Measurements from ENCODE around the gene GLCCI1.
A peak's percentile ranks its signal among the peaks of the same experiment; 100 is the strongest.

The GLCCI1 gene

DNA sequence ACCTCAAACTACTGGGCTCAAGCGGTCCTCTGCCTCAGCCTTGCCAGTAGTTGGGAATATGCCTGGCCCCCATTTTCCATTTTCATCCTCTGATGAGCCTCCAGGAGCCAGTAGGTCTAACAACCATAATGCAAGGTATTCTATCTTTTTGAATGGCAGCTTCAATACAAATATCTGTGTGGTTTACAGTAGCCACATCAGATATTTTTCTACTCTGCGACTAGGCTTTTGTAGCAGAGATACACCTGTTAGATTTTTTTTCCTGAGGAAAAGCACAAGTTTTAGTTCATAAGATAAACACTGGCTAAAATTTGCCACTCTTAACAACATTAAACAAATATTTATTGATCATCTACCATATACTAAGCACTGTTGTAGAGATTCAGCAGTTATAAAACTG, 3.9 kb upstream of the GLCCI1 start:
- DNase-seq, result no peak

DNA sequence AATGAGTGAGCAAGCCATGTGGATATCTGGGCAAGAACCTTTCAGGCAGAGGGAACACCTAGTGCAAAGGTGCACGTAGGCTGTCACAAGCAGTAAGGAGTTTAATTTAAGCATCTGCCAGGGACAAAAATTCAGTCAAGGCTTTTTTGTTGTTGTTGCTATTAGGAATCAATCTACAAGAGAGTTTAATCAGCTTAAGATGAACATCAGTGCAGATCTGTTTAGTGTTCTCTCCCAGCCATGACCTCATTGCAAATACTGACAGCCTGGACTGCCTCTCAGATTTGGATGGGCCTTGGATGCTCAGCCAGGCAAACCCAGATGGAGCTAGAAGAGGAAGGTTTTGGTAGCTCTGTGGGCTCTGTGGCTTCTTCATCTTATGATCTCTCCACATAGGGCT, 3.3 kb upstream of the GLCCI1 start:
- DNase-seq, result no peak

DNA sequence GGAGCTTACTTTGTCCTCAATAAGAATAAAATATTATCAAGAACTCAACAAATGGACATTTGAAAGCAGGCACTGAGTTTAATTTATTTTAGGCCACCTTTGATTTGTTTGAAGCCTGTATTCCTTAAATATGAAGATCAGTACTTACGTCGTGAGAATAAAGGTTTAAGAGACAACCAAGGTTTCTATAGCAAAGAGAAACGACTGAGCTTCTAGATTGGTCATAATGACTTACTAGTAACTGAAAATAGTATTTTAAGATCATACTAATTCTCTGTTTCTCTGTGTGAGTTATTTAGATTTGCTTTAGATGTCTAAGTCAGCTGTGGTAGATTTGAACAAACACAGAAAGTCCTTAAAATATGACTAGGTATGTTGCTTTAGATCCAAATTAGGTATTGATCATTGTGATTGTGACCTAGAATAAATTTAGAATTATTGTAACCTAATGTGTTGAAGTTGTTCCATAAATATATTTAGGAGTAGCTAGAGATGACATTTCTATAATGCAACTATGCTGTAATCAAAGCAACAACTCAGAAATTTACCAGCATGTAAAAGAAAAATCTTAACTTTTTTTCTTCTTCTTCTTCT, 2.4 kb upstream of the GLCCI1 start:
- DNase-seq, result no peak

DNA sequence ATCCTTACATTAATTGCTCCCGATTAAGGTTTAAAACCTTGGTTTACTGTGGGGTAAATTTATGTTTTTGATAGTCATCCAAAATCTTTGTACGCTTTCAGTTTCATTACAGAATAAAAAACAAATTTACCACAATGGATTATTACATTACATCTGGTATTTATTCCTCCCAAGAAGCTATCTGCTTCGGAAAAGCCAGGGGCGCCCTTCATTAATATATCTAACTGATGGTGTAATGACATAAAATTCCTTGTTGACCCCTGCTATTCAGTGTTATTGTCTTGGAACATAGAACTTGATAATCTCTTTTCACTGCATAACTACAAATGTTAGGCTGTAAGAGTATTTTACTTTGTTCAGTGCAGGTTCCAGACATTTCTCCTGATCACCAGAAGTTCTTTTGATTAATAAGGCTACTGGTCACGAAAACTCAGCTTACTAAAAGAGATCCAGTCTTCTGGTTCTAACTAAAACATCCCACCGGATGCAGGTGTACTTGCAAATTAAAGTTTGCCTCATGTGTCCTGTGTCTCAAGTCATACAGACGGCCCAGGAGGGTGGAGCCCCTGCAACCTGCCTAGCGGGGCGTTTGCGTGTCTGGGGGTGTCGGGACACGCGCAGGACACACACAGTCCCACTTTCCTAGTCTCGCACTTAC, 581 bp upstream of the GLCCI1 start:
- no peak for DNase-seq

DNA sequence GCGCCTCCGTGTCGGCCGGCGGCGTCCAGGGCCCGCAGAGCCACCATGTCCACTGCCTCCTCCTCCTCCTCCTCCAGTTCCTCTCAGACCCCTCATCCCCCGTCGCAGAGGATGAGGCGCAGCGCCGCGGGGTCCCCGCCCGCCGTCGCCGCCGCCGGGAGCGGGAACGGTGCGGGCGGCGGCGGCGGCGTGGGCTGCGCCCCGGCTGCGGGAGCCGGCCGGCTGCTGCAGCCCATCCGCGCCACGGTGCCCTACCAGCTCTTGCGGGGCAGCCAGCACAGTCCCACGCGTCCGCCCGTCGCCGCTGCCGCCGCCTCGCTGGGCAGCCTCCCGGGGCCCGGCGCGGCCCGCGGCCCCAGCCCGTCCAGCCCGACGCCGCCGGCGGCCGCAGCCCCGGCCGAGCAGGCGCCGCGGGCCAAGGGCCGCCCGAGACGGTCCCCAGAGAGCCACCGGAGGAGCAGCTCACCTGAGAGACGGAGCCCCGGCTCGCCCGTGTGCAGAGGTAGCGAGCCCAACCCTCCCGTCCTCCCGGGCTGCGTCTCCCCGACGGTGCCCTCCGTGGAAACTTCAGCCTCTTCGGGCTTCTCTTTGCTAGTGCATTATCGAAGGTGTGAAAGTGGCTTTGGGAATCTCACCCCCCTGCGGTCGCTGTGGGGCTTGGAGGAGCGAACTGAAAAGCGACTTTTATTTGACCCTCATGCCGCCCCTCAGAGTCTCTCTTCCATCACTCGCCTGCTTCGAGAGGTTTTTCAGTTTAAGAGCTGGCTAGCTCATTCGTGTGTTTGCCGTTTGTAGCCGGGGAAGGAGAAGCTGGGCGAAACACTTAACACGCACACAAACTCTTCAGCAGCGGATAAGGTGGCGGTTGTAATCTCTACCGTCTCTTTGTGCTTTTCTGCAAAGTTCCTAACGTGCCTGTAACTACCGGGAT, 975 bp downstream of the GLCCI1 start:
- peak; percentile 35 for DNase-seq

DNA sequence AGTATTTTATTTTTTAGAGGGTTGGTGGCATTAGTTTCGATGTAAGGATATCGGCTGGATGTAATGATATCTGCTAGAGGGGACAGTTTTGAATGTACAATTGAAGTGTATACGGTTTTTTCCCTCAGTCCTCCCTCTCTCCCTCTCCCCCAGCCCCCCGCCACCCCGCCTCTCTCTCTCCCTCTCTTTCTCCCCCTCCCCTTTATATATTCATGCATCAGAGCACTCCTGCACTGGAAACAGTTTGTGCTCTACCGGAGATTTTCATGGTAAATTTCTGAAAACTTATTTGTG, 1.6 kb downstream of the GLCCI1 start:
- no peak for DNase-seq

DNA sequence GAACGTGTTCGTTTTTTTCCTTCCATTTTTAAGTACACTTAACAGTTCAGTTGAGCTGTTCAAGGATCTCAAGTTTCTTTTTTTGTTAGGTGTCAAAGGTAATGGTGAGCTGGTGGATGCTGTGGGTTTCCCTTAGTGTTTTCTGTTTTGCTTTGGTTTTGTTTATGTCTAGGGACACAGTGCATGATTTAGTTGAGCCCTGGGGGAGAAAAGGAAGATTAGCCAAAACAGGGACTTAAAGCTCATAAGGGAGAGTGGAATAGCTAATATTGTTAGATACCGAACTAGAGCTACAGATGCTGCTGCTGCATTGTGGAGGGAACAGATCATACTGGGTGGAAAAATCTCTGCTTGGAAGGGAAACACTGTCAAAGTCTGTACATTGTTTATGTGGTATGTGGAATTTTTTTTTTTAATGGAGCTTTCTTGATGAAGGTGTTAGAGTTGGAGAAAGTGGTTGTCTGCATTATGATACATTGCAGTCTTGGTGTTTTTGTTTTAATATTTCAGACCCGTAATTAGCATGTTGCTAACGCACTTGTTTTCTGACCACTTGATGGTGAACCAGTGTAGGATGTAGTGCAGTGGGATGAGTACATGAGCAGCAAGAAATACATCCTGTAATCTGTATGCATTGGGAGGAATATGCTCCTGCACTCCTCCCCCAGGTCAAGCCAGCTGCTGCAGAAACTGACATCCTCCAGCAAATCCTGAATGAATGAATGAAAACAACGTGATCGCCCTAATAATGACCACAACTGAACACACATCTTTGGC, 2.1 kb downstream of the GLCCI1 start:
- DNase-seq, result no peak

DNA sequence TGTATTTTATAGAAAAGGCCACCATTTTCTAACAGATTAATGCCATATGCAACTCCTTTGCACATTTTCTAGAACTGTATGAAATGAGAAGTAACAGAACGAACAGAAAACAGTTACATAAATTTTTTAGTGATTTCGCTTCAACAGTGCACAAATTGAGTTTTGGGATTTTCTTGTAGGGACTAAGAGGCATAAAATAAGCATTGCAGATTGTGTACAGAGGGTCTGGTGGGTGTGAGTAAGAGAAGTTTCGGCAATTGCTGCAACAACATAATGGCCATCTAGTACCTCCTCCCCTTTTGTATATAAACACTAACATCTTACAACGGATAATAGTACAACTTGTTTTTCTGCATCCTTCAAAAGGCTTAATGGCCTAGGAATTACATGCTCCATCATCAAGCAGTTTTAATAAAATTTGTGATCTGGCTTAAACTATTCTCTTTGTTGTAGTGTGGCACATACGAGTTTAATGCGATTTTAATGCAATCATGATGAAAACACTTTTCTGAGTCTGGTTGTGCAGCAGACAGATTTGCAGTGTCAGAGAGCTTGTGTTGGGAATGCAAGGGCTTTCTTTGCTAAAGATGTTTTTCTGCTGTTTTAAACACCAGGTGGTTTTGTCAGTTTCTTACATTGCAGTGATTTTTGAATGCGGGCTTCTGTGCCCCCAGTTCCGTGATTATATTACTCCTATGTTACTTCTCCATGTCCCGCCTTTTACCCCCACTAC, 2.9 kb downstream of the GLCCI1 start:
- no peak for DNase-seq

DNA sequence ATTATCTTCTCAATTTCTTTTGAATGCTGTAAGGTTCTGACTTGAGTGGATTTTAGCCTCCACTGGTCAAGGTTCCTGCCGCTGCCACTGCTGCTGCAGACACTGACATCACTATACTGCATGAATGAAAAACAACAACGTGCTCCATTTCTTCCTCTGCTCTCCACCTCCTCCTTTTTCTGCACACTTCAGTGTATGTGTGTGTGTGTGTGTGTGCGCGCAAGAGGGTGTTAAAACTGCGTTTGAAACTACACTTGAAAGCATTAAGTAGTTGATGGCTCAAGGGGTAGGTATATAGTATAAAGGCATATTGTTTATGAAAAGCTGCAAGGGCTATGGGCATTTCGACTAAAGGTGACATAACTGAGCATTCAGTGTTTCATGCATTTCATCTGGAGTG, 3.5 kb downstream of the GLCCI1 start:
- peak; percentile 7 for DNase-seq

DNA sequence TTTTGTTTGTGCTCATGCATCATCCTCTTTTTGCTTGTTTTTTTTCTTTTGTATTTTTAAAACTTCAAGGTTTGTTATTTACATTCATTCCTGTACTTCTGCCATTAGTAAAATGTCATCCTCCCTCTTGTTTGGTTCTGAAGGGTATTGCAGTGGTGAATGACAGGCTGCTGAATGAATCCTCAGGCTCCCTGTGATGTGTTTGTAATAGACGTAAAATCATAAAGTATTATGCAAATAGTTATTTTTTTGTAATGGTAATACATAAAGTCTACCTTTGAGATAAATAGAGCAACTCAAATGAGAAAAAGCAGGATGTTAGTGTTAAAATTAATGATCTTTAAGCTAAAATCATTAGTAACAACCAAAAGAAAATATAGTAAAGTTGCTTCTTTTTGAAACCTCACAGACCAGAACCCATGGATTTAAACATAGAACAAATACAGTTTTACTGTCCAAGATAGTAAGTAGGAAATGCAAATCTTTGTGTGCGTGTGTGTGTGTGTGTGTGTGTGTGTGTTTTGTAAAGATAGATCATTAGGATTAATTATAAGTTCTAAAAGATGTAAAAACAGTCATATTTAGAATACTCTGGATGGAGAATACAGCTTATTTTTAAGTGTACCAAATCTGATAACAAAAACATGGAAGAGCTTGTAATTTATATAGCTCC, 4.5 kb downstream of the GLCCI1 start:
- DNase-seq, result no peak

DNA sequence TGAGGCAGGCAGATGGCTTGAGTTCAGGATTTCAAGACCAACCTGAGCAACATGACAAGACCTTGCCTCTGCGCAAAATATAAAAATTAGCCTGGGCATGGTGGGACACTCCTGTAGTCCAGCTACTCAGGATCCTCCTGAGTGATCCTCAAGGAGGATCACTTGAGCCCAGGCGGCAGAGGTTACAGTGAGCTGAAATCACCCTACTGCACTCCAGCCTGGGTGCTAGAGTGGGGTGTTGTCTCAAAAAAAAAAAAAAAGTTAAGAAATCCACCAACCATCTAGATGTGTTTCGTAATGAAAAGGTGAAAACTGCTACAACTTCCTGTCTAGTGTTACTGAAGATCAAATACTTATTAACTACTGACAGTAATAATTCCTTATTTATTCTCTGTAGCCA, 8.1 kb downstream of the GLCCI1 start:
- DNase-seq, result no peak

DNA sequence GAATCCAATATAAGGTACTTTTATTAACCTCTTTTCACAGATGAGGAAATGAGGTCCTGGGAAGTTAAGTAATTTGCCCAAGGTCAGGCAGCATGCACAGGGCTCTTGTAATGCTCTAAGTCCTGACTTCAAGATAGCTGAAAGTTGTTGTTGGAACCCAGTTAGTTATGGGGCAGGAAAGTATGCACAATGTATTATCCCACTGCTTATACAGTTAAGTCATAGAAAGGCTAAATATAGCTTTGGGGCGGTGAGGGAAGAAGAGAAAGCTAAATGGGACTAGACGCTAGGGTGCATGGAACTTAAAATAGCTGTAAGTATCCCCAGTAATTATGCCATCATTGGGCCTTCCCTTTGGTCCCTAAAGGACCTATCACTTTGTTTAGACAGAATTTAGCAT, 9.2 kb downstream of the GLCCI1 start:
- DNase-seq, result no peak

DNA sequence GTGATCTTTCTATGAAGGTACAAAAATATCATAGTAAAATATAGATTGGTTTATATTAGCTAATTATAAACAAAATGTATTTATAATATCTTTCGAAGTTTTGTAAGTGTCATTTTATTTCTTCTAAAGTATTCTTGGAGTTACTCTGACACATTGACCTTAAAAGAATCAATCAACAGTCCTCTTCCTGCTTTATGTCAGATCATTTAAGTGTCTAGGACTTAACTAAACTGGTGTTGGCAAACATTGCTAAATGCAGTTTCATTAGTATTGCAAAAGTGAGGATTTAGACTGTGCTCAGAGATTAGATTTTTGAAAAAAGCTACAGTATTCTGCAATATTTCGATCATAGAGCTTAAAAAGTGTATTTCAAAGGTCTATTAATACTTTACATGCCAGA, 10.3 kb downstream of the GLCCI1 start:
- DNase-seq, result no peak

DNA sequence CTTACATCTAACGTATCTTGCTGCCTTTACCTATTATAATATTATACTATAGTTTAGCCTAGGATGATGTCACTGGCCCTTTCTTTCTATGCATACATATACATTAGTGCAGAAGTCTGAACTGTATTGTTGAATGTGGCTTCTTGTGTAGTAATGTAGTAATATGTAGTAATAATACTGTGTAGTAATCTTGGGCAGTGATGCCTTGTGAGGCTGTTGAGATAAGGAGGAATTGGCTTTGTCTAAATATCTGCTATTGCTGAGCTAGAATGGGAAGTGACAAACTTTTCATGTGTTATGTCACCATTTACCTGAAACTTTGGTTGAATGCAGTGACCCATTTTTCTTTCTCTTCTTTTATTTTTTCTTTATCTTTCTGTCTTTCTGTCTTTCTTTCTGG, 11.0 kb downstream of the GLCCI1 start:
- DNase-seq, result no peak

DNA sequence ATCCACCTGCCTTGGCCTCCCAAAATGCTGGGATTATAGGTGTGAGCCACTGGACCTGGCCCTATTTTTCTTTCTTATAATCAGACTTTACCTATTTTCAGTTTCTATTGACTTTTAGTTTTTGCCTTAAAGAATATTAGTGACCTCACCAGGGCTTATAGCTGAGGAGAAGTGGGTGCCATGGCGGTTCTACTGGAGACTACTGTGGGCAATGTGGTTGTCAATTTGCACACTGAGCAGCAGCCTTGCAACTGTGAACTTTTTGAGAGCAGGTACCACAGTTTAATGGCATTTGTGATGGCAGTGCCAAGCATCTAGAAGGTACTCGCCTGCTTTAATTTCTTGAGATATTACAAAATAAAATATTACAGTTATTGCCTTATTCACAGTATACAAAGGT, 11.5 kb downstream of the GLCCI1 start:
- DNase-seq, result no peak

DNA sequence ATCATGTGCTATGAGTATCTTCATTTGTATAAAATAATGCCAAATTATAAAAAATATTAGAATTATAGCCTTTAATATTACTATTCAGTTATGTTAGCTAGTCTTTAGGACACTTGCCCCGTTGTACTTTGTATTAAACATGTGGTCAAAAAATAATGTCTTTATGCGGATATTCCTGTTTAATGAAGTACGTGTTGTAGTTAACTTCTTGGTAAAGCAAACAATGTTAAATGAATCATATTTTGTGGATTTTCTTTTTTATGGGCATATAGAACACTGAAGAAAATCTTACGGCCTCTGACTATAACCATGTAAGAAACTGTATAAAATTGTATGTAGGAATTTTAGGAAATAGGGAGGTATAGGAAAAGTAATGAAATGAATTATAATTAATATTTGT, 14.3 kb downstream of the GLCCI1 start:
- DNase-seq, result no peak

DNA sequence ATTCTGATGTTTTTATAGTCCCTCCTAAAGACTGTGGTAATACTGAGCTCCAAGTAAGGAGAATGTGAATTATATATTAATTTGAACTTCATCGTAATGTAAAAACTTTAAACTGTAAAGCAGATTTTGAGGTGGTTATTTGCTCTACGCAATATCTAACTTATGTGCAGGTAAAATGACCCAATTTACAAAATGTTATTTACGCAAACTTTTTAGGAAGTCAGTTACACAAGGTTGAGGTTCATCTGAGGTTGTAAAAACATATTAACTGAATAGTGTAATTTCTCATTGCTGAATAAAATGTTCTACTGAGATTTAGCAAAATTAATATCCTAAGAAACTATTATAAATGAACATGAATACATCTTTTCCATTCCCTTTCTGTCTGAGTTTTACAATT, 15.8 kb downstream of the GLCCI1 start:
- DNase-seq, result no peak

DNA sequence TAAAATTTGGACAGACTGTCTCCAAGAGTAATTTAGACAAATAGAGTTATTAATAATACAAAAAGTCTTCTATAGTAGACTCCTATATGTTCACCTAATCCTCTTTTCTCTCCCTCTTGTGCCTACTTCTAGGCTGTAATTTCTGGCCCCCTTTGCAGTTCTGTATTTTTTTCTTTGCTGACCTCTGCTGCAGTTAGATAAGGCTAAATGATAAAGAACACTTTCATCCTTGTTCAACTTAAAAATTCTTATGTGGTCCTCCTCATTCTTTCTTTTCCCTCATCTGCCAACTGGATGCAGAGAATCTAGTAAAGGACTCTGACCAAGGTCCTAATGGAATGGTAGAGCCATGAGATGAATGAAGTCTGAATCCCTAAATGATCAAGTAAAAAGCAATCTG, 20.1 kb downstream of the GLCCI1 start:
- DNase-seq, result no peak

DNA sequence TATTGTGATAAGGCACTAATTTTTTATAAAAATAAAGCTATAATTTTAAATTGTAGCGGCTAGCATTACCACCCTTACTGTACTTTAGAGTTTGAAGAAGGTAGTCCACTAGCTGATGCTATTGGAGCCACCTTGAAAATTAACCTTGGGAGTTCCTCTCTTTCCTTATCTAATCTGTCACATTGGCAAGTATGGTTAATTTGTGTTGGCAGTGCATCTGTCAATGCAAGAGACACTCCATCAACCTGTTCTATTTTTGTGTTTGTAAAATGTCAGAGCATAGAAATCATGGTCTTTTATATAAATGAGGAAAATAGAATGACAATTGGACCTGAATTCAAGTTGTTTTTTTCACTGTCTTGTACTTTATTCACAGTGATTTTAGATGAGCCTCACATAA, 20.5 kb downstream of the GLCCI1 start:
- DNase-seq, result no peak

DNA sequence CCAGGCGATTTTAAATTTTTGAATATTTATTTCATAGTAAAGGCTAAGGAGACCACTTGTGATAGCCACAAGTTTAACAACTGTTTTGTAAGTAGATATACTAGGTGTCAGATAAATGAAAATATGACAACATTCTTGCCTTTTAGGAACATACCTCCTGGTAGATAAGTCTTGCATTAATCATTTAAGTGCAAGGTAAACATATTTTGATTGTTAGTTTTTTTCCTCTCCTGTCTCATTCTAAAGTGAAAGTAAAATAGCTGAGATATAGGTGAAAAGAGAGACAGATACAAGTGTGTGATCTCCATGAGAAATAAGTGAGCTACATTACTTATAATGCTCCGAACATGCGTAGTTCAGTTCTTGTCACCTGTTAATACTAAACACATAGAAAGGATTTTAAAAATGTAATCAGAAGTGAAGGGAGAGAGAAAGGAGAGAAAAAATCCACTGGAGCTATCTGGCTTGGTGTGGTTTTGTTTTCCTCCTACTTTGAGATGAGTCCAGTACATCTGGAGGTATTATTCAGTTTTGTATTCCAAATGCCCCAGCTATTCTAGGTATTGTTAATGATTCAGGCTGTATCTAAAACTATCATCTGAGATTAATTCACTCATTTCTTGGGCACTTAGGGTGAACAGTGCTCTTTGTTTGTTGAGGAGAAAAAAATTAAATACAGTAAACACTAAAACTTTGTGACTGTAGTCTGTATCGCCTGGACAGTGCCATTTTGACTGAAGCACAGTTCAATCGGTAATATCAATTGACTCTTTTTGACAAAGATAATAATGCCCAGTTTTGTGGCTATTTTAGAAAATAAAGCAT, 21.2 kb downstream of the GLCCI1 start:
- no peak for DNase-seq

DNA sequence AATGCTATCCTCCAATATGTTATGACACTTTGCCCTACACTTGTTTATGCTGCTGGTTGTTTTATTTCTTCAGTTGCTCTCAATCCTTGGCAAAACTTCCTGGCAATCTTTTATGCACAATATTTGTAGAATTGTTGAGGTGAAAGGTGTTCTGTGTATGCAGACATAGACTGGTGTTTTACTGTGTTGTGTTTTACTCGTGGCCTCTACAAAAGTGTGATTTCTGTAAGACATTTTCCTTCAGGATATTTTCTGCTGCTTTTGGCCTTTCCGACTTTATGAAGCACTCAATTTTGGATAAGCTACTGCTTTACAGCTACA, 21.8 kb downstream of the GLCCI1 start:
- DNase-seq, result no peak

DNA sequence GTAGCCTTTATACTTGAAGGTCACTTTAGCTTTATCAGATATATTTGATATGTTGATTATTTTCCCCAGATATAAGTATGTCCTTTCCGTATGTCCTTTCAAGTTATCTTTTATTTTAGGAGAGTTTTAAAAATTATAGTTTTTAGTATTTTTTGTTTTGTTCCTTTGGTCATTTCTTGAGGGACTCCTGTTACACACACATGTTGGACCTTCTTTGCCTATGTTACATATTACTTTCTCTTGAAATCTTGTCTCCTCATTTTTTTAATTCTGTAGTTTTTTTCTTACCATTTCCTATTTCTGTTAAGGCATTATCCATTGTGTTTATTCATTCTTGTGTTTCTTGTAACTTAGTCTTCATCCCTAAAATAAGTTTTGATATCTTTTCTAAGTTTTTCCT, 23.9 kb downstream of the GLCCI1 start:
- no peak for DNase-seq

Data from activated gamma-delta T cell treated with Interleukin-2 at 50 U/mL for 16 hours (primary cell).